OCI-LY3 (cell line): ENCODE results near the gene IL17REL.

Experiments
- H2AFZ ChIP-seq: fragments of 200-600, 300-600 bp; shearing (Covaris generic); 2 replicates; pipeline ENCODE4 v1.6.0; 2014; ENCODE audit warnings: antibody characterized with exemption, low read depth, low read length
- H3K27ac ChIP-seq: fragments of 200-600, 300-600 bp; sonication (generic); 2 replicates; pipeline ENCODE4 v1.5.1; 2014; ENCODE audit warnings: mild to moderate bottlenecking, low read length, moderate library complexity, mixed read lengths
- H3K27me3 ChIP-seq: fragments of 200-600, 300-600 bp; sonication (generic); 2 replicates; pipeline ENCODE4 v1.6.1; 2014; ENCODE audit warnings: low read depth, low read length, mixed read lengths
- H3K36me3 ChIP-seq: fragments of 200-600, 300-600 bp; sonication (generic); replicated peaks from 2 replicates; pipeline ENCODE3; 2014; ENCODE audit warnings: low read depth, low read length, mixed read lengths
- H3K4me1 ChIP-seq: fragments of 300-600, 200-600 bp; sonication (generic); 2 replicates; pipeline ENCODE4 v1.6.1; 2014; ENCODE audit warnings: low read length, mixed read lengths
- H3K4me2 ChIP-seq: fragments of 200-600, 300-600 bp; sonication (generic); 2 replicates; pipeline ENCODE4 v1.6.1; 2014; ENCODE audit warnings: low read length, mixed read lengths
- H3K4me3 ChIP-seq: fragments of 300-600, 200-600 bp; sonication (generic); 2 replicates; pipeline ENCODE4 v1.5.1; 2014; ENCODE audit warnings: antibody characterized with exemption, mild to moderate bottlenecking, low read length, moderate library complexity
- H3K79me2 ChIP-seq: fragments of 300-600, 200-600 bp; shearing (Covaris generic); 2 replicates; pipeline ENCODE4 v1.6.1; 2014; ENCODE audit warnings: mild to moderate bottlenecking, low read length, mixed read lengths
- H3K9ac ChIP-seq: fragments of 300-600, 200-600 bp; shearing (Covaris generic); 2 replicates; pipeline ENCODE4 v1.6.0; 2014; ENCODE audit warnings: mild to moderate bottlenecking, low read length, moderate library complexity
- H3K9me3 ChIP-seq: fragments of 200-600, 300-600 bp; shearing (Covaris generic); 2 replicates; pipeline ENCODE4 v1.6.1; 2014; ENCODE audit warnings: low read length, mixed read lengths; ENCODE audit not compliant: insufficient read depth
- H4K20me1 ChIP-seq: fragments of 200-600, 300-600 bp; sonication (generic); 2 replicates; pipeline ENCODE4 v1.6.1; 2016; ENCODE audit warnings: low read length, mixed read lengths; ENCODE audit not compliant: insufficient read depth
- CTCF ChIP-seq: fragments of 200-600, 300-600 bp; sonication (generic); IDR thresholded peaks from 2 replicates; pipeline ENCODE4 v1.5.1; 2014; ENCODE audit warnings: antibody characterized with exemption, low read length, low read depth
- EZH2phosphoT487 ChIP-seq: fragments of 200-600 bp; shearing (Covaris generic); IDR thresholded peaks from 2 replicates; pipeline ENCODE4 v1.6.1; 2018; ENCODE audit warnings: antibody characterized with exemption, mixed run types, low read depth

Gene IL17REL

GRCh38 chr22:50031189-50032091, 18.9 kb upstream of the IL17REL start:
- no peak overlapping the region for H3K27ac ChIP-seq
- H4K20me1 ChIP-seq, result no peaks in the 10 kb centered on the region
- no peaks in the 10 kb centered on the region for H3K27me3 ChIP-seq
- H3K36me3 ChIP-seq, result no peaks in the 10 kb centered on the region
- no peaks in the 10 kb centered on the region for H3K79me2 ChIP-seq
- H3K9me3 ChIP-seq, result no peaks in the 10 kb centered on the region
- H3K4me3 ChIP-seq, result no peak overlapping the region
- no peak overlapping the region for H2AFZ ChIP-seq
- H3K4me2 ChIP-seq, result no peak overlapping the region
- H3K4me1 ChIP-seq, result no peaks in the 10 kb centered on the region; the same call in 1 of the 2 replicates
- H3K9ac ChIP-seq, result no peak overlapping the region
- no peak for TF ChIP-seq EZH2phosphoT487
- no peak for TF ChIP-seq CTCF

GRCh38 chr22:50030297-50031188, 18.0 kb upstream of the IL17REL start:
- no peak for TF ChIP-seq EZH2phosphoT487
- TF ChIP-seq CTCF, result peak; percentile 79
- H2AFZ ChIP-seq, result peak overlapping the region; percentile 93; the same call in 1 of the 2 replicates
- no peaks in the 10 kb centered on the region; the same call in 1 of the 2 replicates for H3K4me1 ChIP-seq
- H4K20me1 ChIP-seq, result no peaks in the 10 kb centered on the region
- H3K27me3 ChIP-seq, result no peaks in the 10 kb centered on the region
- H3K4me2 ChIP-seq, result peak overlapping the region; percentile 95
- no peaks in the 10 kb centered on the region for H3K79me2 ChIP-seq
- no peaks in the 10 kb centered on the region for H3K36me3 ChIP-seq
- no peaks in the 10 kb centered on the region for H3K9me3 ChIP-seq
- peak overlapping the region; percentile 77 for H3K4me3 ChIP-seq
- H3K27ac ChIP-seq, result no peak overlapping the region
- peak overlapping the region; percentile 48; the same call in 1 of the 2 replicates for H3K9ac ChIP-seq

- TF ChIP-seq CTCF (no peak), EZH2phosphoT487 (no peak)
- H3K79me2 ChIP-seq, result no peaks in the 10 kb centered on the region
- no peaks in the 10 kb centered on the region for H3K9me3 ChIP-seq
- no peaks in the 10 kb centered on the region for H4K20me1 ChIP-seq
- H3K4me1 ChIP-seq, result no peaks in the 10 kb centered on the region; the same call in 1 of the 2 replicates
- H2AFZ ChIP-seq, result no peak overlapping the region
- H3K4me3 ChIP-seq, result no peak overlapping the region
- H3K36me3 ChIP-seq, result no peaks in the 10 kb centered on the region
- H3K27me3 ChIP-seq, result no peaks in the 10 kb centered on the region
- H3K9ac ChIP-seq, result no peak overlapping the region
- no peak overlapping the region for H3K4me2 ChIP-seq
- no peak overlapping the region for H3K27ac ChIP-seq
Measured at GRCh38 chr22:50027639-50028537, 15.3 kb upstream of the IL17REL start.
